Cardiac muscle cell (in vitro differentiated cells and primary cell): Measurements from ENCODE around the gene TULP3. TPM values are rescaled to one million over a fixed set of nuclear protein-coding genes. Genes with fewer than 3 reads are reported as not detected.

Source experiments
- DNase-seq, 2 donors: peaks; one replicate each; pipeline versions ENCODE4 v3.0.0 to v3.0.0-alpha.2; 2010 to 2017; ENCODE audit warnings: low read depth in 1 of 2, low spot score in 1 of 2
- H3K27ac ChIP-seq: fragments of 200-600 bp; sonication (generic); 2 replicates; pipeline ENCODE4 v1.5.1; 2016
- H3K27me3 ChIP-seq: fragments of 200-600 bp; sonication (generic); 2 replicates; pipeline ENCODE4 v1.6.0; 2016; ENCODE audit warnings: control low read depth
- H3K36me3 ChIP-seq: fragments of 200-600 bp; sonication (generic); 2 replicates; pipeline ENCODE4 v1.5.1; 2016; ENCODE audit warnings: control low read depth
- H3K4me1 ChIP-seq: fragments of 200-600 bp; sonication (generic); 2 replicates; pipeline ENCODE4 v1.8.1; 2017; ENCODE audit warnings: low read depth, mild to moderate bottlenecking, mixed run types
- H3K4me3 ChIP-seq: fragments of 200-600 bp; sonication (generic); 2 replicates; pipeline ENCODE4 v1.5.1; 2016; ENCODE audit warnings: mild to moderate bottlenecking
- H3K9me3 ChIP-seq: fragments of 200-600 bp; sonication (generic); 2 replicates; pipeline ENCODE4 v1.5.1; 2017; ENCODE audit warnings: low read depth, mild to moderate bottlenecking, control low read depth
- CTCF ChIP-seq: IDR thresholded peaks from 2 replicates; pipeline ENCODE4 v1.5.1; 2012; ENCODE audit warnings: low read depth, mild to moderate bottlenecking, low read length
- polyA plus RNA-seq: library from polyadenylated mRNA; unstranded; fragments of >200 nt; fragmentation: Nextera tagmentation; extraction: Ambion mirVana; gene quantifications from 2 replicates; pipeline ENCODE4 v1.2.1, GENCODE V29; 2016
- total RNA-seq: library from RNA; depleted of rRNA; stranded (reverse); fragments of >200 nt; gene quantifications from 2 replicates; pipeline ENCODE4 v1.2.3, GENCODE V29; 2016

Gene TULP3
- total and polyA plus RNA-seq, 2 experiments from 2014 or later: 19.5 to 30.4 TPM

- Histone ChIP-seq H3K36me3 (peaks cover 6% of the 10 kb centered on the region), H3K27me3 (no peaks in the 10 kb centered on the region), H3K27ac (no peak overlapping the region), H3K4me1 (no peaks in the 10 kb centered on the region), H3K4me3 (no peak overlapping the region), H3K9me3 (no peaks in the 10 kb centered on the region)
- no peak for TF ChIP-seq CTCF
- no peak for DNase-seq
These were observed 1.6 kb downstream of the TULP3 start for GRCh38 chr12:2892246-2892645.

GRCh38 chr12:2893007-2893406, 2.3 kb downstream of the TULP3 start:
- Histone ChIP-seq H3K4me1 (no peaks in the 10 kb centered on the region), H3K27ac (no peak overlapping the region), H3K27me3 (no peaks in the 10 kb centered on the region), H3K4me3 (no peak overlapping the region), H3K36me3 (peaks cover 6% of the 10 kb centered on the region), H3K9me3 (no peaks in the 10 kb centered on the region)
- TF ChIP-seq CTCF: no peak
- peak in 1 of 2 donors; percentile 80 for DNase-seq

GRCh38 chr12:2895051-2895451, 4.4 kb downstream of the TULP3 start:
- Histone ChIP-seq H3K27me3 (no peaks in the 10 kb centered on the region), H3K9me3 (no peaks in the 10 kb centered on the region), H3K36me3 (no peaks in the 10 kb centered on the region), H3K4me3 (no peak overlapping the region), H3K4me1 (no peaks in the 10 kb centered on the region), H3K27ac (no peak overlapping the region)
- no peak for DNase-seq
- TF ChIP-seq CTCF: no peak

- Histone ChIP-seq H3K4me1 (no peaks in the 10 kb centered on the region), H3K27me3 (no peaks in the 10 kb centered on the region), H3K9me3 (no peaks in the 10 kb centered on the region), H3K27ac (no peak overlapping the region), H3K36me3 (no peaks in the 10 kb centered on the region), H3K4me3 (no peak overlapping the region)
- peak in 1 of 2 donors; percentile 10 for DNase-seq
- TF ChIP-seq CTCF: no peak
These were observed 4.8 kb downstream of the TULP3 start for GRCh38 chr12:2895511-2895910.

GRCh38 chr12:2897418-2897817, 6.7 kb downstream of the TULP3 start:
- no peaks in the 10 kb centered on the region for H3K36me3 ChIP-seq
- H3K4me3 ChIP-seq: no peak overlapping the region
- TF ChIP-seq CTCF: no peak
- no peaks in the 10 kb centered on the region for H3K9me3 ChIP-seq
- no peak overlapping the region for H3K27ac ChIP-seq
- H3K4me1 ChIP-seq: peaks cover 6% of the 10 kb centered on the region
- no peak for DNase-seq
- H3K27me3 ChIP-seq: no peaks in the 10 kb centered on the region

- no peaks in the 10 kb centered on the region for H3K36me3 ChIP-seq
- no peaks in the 10 kb centered on the region for H3K9me3 ChIP-seq
- H3K4me3 ChIP-seq: no peak overlapping the region
- no peaks in the 10 kb centered on the region for H3K27me3 ChIP-seq
- TF ChIP-seq CTCF: no peak
- H3K4me1 ChIP-seq: peaks cover 9% of the 10 kb centered on the region
- DNase-seq: no peak
- H3K27ac ChIP-seq: no peak overlapping the region
These were observed 10.0 kb downstream of the TULP3 start for GRCh38 chr12:2900642-2901041.
